ENCODE results near the gene CEP44.

Gene CEP44

DNA sequence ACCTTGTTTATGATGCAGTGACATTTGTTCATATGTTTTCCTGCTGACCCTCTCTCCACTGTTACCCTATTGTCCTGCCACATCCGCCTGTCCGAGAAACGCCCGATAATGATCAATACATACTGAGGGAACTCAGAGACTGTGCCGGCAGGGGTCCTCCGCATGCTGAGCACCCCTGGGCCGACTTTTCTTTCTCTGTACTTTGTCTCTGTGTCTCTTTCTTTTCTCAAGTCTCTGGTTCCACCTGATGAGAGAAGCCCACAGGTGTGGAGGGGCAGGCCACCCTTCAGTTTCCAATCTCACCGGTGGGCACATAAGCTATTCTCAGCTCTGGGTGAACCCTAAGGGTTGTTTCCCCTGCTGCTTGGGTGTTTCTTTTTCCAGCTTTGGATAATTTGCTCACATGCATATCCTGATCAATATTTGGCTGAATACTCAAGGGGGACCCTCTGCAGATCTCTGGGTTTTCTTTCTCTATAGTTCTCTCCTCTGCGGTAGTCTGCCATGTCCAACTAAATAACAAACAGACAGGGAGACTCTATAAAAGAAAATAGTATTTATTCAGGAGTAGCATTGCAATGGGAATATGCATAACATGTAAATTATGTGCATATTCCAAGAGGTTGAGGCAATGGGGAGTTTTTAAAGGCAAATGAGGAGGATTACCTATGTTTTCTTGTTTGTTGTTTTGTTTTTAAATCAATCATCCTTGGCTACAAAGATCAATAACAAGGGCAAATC, 97.2 kb downstream of the CEP44 start:
- in situ Hi-C loops (cut with MboI; ENCODE audit: low sequenced_read_pairs): no loop called here

DNA sequence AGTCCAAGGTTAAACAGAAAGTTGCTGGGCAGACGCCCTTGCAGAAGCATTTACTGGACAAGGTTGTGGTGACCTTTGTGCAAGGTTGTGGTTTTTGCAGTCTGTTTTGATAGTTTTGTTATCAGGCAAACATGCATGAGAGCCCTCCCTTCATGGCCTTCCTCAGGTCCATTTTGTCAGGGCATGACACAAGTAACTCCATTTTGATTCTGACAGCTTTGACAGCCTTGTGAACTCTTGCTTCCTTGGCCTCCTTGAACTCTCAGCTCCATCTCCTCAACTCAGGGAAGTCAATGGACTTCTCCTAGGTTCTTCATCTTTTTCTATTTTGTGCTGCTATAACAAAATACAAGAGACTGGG, 97.7 kb downstream of the CEP44 start:
- in situ Hi-C loops (cut with MboI; ENCODE audit: low sequenced_read_pairs): no loop called here

Measured in HL-60/S4 (cell line).